Measurements from ENCODE around the gene DNM3. TPM values are rescaled to one million over a fixed set of nuclear protein-coding genes. Genes with fewer than 3 reads are reported as not detected.
"Not testable (repeated sequence)": the region's sequence is repeated elsewhere in the genome, so short reads cannot be mapped to it uniquely, and the experiment has no call there.

Gene DNM3
- total RNA-seq, 4 donors from 2014 or later = 2.7 to 3.3 TPM; not detected in 2

- TF ChIP-seq, protein P1, sequence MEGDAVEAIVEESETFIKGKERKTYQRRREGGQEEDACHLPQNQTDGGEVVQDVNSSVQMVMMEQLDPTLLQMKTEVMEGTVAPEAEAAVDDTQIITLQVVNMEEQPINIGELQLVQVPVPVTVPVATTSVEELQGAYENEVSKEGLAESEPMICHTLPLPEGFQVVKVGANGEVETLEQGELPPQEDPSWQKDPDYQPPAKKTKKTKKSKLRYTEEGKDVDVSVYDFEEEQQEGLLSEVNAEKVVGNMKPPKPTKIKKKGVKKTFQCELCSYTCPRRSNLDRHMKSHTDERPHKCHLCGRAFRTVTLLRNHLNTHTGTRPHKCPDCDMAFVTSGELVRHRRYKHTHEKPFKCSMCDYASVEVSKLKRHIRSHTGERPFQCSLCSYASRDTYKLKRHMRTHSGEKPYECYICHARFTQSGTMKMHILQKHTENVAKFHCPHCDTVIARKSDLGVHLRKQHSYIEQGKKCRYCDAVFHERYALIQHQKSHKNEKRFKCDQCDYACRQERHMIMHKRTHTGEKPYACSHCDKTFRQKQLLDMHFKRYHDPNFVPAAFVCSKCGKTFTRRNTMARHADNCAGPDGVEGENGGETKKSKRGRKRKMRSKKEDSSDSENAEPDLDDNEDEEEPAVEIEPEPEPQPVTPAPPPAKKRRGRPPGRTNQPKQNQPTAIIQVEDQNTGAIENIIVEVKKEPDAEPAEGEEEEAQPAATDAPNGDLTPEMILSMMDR (IDR thresholded peaks at IDR 0.05) = no peak
- no peak for TF ChIP-seq POLR2AphosphoS5 (IDR thresholded peaks at IDR 0.05)
- no peak for TF ChIP-seq POLR2A (IDR thresholded peaks at IDR 0.05)
- TF ChIP-seq EP300 (IDR thresholded peaks at IDR 0.05; ENCODE audit: low read depth) = no peak
- Histone ChIP-seq H3K4me1 (peaks cover 38 to 58% (median 51%) of the 10 kb centered on the region in 4 donors), H3K27me3 (no peaks in the 10 kb centered on the region), H3K4me3 (no peak overlapping the region), H3K36me3 (no peaks in the 10 kb centered on the region), H3K27ac (peak overlapping the region; percentile 82 to 91 (median 90)), H3K9me3 (peaks cover 2% of the 10 kb centered on the region in 2 donors)
- DNase-seq = no peak
- intact Hi-C loops (cut with DNase I; ENCODE audit: low total_unique reads) (no loop called here), in situ Hi-C loops (cut with MboI; ENCODE audit: low pct_ligation_motif_present in 1 of 4, low pct_unique_long_range_greater_than_20kb in 1 of 4, low sequenced_read_pairs in 3 of 4) (no loop called here)
- 41 to 51% methylated on average over 6 of the region's 6 CpGs for WGBS, 2 donors (ENCODE audit: low coverage in 1 of 2)
These were observed 519.7 kb downstream of the DNM3 start for GRCh38 chr1:172360985-172361384.

- H3K9me3 ChIP-seq = peaks cover 16 to 20% of the 10 kb centered on the region in 2 donors
- intact Hi-C loops (cut with DNase I; ENCODE audit: low total_unique reads) = no loop called here
These were observed 522.6 kb downstream of the DNM3 start for GRCh38 chr1:172363852-172364251.

DNA sequence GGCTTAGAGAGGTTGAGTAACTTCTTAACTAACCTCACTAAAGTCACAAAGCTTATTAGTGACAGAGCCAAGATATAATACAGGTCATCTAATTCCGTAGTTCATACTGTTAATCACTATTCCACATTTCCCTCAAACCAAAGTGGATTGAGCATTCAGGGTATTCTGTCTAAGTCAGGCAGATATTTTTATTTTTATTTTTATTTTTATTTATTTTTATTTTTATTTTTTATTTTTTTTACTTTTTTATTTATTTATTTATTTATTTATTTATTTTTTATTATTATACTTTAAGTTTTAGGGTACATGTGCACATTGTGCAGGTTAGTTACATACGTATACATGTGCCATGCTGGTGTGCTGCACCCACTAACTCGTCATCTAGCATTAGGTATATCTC lies 530.3 kb downstream of the DNM3 start:
- in situ Hi-C loops (cut with MboI; ENCODE audit: low pct_ligation_motif_present in 1 of 4, low pct_unique_long_range_greater_than_20kb in 1 of 4, low sequenced_read_pairs in 3 of 4); H3K27ac ChIP-seq; H3K36me3 ChIP-seq; intact Hi-C loops (cut with DNase I; ENCODE audit: low total_unique reads); H3K4me3 ChIP-seq; H3K4me1 ChIP-seq; DNase-seq; H3K27me3 ChIP-seq: not testable (repeated sequence)
- 90 to 94% methylated on average over 1 of the region's 3 CpGs for WGBS, 2 donors (ENCODE audit: low coverage in 1 of 2)
- peaks cover 8 to 12% of the 10 kb centered on the region in 2 donors for H3K9me3 ChIP-seq

More at GRCh38 chr1:172363852-172364251, 522.6 kb downstream of the DNM3 start:
- in situ Hi-C loops (cut with MboI; ENCODE audit: low pct_ligation_motif_present in 1 of 4, low pct_unique_long_range_greater_than_20kb in 1 of 4, low sequenced_read_pairs in 3 of 4) = no loop called here
- Histone ChIP-seq H3K27me3 (no peaks in the 10 kb centered on the region), H3K4me3 (no peak overlapping the region), H3K36me3 (no peaks in the 10 kb centered on the region), H3K4me1 (peaks cover 13 to 30% (median 28%) of the 10 kb centered on the region in 4 donors), H3K27ac (no peak overlapping the region)
- TF ChIP-seq, protein P1 (IDR thresholded peaks at IDR 0.05) = no peak
- TF ChIP-seq EP300 (IDR thresholded peaks at IDR 0.05; ENCODE audit: low read depth) (no peak), POLR2A (IDR thresholded peaks at IDR 0.05) (no peak), POLR2AphosphoS5 (IDR thresholded peaks at IDR 0.05) (no peak)
- no peak for DNase-seq

GRCh38 chr1:172373864-172374263 lies 532.6 kb downstream of the DNM3 start:
- no peak for DNase-seq
- Histone ChIP-seq H3K4me3 (no peak overlapping the region), H3K4me1 (no peaks in the 10 kb centered on the region), H3K27ac (no peak overlapping the region), H3K9me3 (no peaks in the 10 kb centered on the region), H3K27me3 (no peaks in the 10 kb centered on the region), H3K36me3 (no peaks in the 10 kb centered on the region)
- WGBS, 2 donors (ENCODE audit: low coverage in 1 of 2) = 50 to 75% methylated on average over 1 of the region's 1 CpG
- in situ Hi-C loops (cut with MboI; ENCODE audit: low pct_ligation_motif_present in 1 of 4, low pct_unique_long_range_greater_than_20kb in 1 of 4, low sequenced_read_pairs in 3 of 4) (no loop called here), intact Hi-C loops (cut with DNase I; ENCODE audit: low total_unique reads) (no loop called here)
- no peak for TF ChIP-seq POLR2AphosphoS5 (IDR thresholded peaks at IDR 0.05)

GRCh38 chr1:172375211-172375631 lies 533.9 kb downstream of the DNM3 start:
- Histone ChIP-seq H3K36me3 (no peaks in the 10 kb centered on the region), H3K27me3 (no peaks in the 10 kb centered on the region), H3K4me1 (peaks cover 0 to under 1% (median under 1%) of the 10 kb centered on the region in 4 donors), H3K4me3 (no peak overlapping the region), H3K9me3 (no peaks in the 10 kb centered on the region), H3K27ac (no peak overlapping the region)
- TF ChIP-seq EP300 (IDR thresholded peaks at IDR 0.05; ENCODE audit: low read depth) = no peak
- TF ChIP-seq, protein P1 (IDR thresholded peaks at IDR 0.05) = no peak
- TF ChIP-seq POLR2A (IDR thresholded peaks at IDR 0.05) = no peak
- TF ChIP-seq POLR2AphosphoS5 (IDR thresholded peaks at IDR 0.05) = no peak
- in situ Hi-C loops (cut with MboI; ENCODE audit: low pct_ligation_motif_present in 1 of 4, low pct_unique_long_range_greater_than_20kb in 1 of 4, low sequenced_read_pairs in 3 of 4) = loop anchor here in 1 of 4 donors (25.0 kb wide), 1 partner anchor 188 kb away; no protein-coding TSS in a partner anchor
- DNase-seq = no peak
- intact Hi-C loops (cut with DNase I; ENCODE audit: low total_unique reads) = no loop called here
- WGBS, 2 donors (ENCODE audit: low coverage in 1 of 2) = 69 to 74% methylated on average over 2 of the region's 2 CpGs
